ENCODE results near the gene MYO1B. TPM values are rescaled to one million over a fixed set of nuclear protein-coding genes. Genes with fewer than 3 reads are reported as not detected.

Gene MYO1B
- total and polyA plus RNA-seq, 7 donors = 6.2 to 37.1 (median 13.8) TPM

DNA sequence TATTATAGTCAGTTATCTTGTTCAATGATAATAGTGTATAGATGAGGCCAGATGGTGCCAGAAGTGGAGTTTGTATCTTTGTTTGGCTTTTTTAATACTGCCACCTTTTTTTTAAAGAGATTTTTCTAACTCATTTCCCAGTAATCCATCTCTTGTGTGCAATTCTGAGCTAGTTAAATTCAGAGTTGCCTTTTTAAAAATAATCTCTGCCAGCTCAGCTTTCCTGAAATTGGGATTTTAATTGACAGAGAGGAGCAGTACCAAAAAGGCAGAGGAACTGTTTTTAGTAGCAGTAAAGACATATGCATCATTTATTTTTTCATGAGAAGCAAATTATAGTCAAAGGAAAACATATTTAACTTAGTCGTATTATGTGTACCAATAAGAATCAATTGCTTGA is 185.3 kb downstream of the MYO1B start:
- H3K27ac ChIP-seq = no peak overlapping the region
- intact Hi-C loops (cut with DNase I) = no loop called here
- WGBS, 2 donors = 89 to 90% methylated on average over 1 of the region's 1 CpG
- no peaks in the 10 kb centered on the region for H3K27me3 ChIP-seq
- no peak for DNase-seq
- H3K4me3 ChIP-seq = no peak overlapping the region
- no peaks in the 10 kb centered on the region for H3K36me3 ChIP-seq
- TF ChIP-seq POLR2A (IDR thresholded peaks at IDR 0.05) = no peak
- no peak for TF ChIP-seq EP300 (IDR thresholded peaks at IDR 0.05)
- TF ChIP-seq, protein P1, sequence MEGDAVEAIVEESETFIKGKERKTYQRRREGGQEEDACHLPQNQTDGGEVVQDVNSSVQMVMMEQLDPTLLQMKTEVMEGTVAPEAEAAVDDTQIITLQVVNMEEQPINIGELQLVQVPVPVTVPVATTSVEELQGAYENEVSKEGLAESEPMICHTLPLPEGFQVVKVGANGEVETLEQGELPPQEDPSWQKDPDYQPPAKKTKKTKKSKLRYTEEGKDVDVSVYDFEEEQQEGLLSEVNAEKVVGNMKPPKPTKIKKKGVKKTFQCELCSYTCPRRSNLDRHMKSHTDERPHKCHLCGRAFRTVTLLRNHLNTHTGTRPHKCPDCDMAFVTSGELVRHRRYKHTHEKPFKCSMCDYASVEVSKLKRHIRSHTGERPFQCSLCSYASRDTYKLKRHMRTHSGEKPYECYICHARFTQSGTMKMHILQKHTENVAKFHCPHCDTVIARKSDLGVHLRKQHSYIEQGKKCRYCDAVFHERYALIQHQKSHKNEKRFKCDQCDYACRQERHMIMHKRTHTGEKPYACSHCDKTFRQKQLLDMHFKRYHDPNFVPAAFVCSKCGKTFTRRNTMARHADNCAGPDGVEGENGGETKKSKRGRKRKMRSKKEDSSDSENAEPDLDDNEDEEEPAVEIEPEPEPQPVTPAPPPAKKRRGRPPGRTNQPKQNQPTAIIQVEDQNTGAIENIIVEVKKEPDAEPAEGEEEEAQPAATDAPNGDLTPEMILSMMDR (IDR thresholded peaks at IDR 0.05) = no peak
- no peaks in the 10 kb centered on the region for H3K4me1 ChIP-seq
- H3K9me3 ChIP-seq = no peaks in the 10 kb centered on the region

- WGBS, 2 donors = 77 to 90% methylated on average over 4 of the region's 4 CpGs
- Histone ChIP-seq H3K4me3 (no peak overlapping the region), H3K36me3 (no peaks in the 10 kb centered on the region), H3K27ac (no peak overlapping the region), H3K4me1 (no peaks in the 10 kb centered on the region), H3K27me3 (no peaks in the 10 kb centered on the region), H3K9me3 (no peaks in the 10 kb centered on the region)
- intact Hi-C loops (cut with DNase I) = no loop called here
- TF ChIP-seq EP300 (IDR thresholded peaks at IDR 0.05) (no peak), POLR2A (IDR thresholded peaks at IDR 0.05) (no peak), POLR2AphosphoS5 (IDR thresholded peaks at IDR 0.05) (no peak)
- TF ChIP-seq, protein P1 (IDR thresholded peaks at IDR 0.05) = no peak
- no peak for DNase-seq
These were observed 186.9 kb downstream of the MYO1B start for GRCh38 chr2:191432121-191432520.

DNA sequence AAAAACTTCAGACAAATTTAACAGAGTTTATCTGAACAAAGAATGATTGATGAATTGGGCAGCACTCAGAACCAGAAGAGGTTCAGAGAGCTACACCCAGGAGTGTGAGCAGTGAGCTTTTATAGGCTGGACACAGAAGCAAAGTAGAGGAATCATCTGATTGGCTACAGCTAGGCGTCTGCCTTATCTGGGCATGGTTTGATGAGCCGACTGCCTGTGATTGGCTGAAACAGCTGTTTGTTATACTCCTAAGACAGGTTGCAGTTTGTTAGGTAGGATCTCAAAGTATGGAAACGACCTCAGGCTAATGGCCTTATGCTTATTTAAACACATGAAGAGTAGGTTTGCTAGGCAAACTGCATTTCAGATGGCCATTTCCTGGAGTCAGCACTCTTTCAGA is 188.9 kb downstream of the MYO1B start:
- Histone ChIP-seq H3K4me3 (no peak overlapping the region), H3K36me3 (no peaks in the 10 kb centered on the region), H3K27ac (no peak overlapping the region), H3K9me3 (no peaks in the 10 kb centered on the region), H3K27me3 (no peaks in the 10 kb centered on the region), H3K4me1 (no peaks in the 10 kb centered on the region)
- intact Hi-C loops (cut with DNase I) = no loop called here
- TF ChIP-seq POLR2A (IDR thresholded peaks at IDR 0.05) (no peak), EP300 (IDR thresholded peaks at IDR 0.05) (no peak), POLR2AphosphoS5 (IDR thresholded peaks at IDR 0.05) (no peak)
- TF ChIP-seq, protein P1 (IDR thresholded peaks at IDR 0.05) = no peak
- no peak for DNase-seq
- WGBS, 2 donors = 85 to 92% methylated on average over 3 of the region's 3 CpGs

- no peak for DNase-seq
- Histone ChIP-seq H3K4me1 (no peaks in the 10 kb centered on the region), H3K4me3 (no peak overlapping the region), H3K27ac (no peak overlapping the region), H3K9me3 (no peaks in the 10 kb centered on the region), H3K27me3 (no peaks in the 10 kb centered on the region), H3K36me3 (no peaks in the 10 kb centered on the region)
- intact Hi-C loops (cut with DNase I) = no loop called here
- TF ChIP-seq, protein P1 (IDR thresholded peaks at IDR 0.05) = no peak
- no peak for TF ChIP-seq POLR2A (IDR thresholded peaks at IDR 0.05)
- TF ChIP-seq POLR2AphosphoS5 (IDR thresholded peaks at IDR 0.05) = no peak
- TF ChIP-seq EP300 (IDR thresholded peaks at IDR 0.05) = no peak
- WGBS, 2 donors = 92 to 96% methylated on average over 6 of the region's 6 CpGs
These were observed 189.9 kb downstream of the MYO1B start for GRCh38 chr2:191435141-191435540.

GRCh38 chr2:191436368-191437055 is 191.3 kb downstream of the MYO1B start:
- WGBS, 2 donors = 60 to 63% methylated on average over 6 of the region's 6 CpGs
- no peak for DNase-seq
- H3K36me3 ChIP-seq = no peaks in the 10 kb centered on the region
- no peaks in the 10 kb centered on the region for H3K9me3 ChIP-seq
- peak overlapping the region in 1 of 4 donors; percentile 17 for H3K27ac ChIP-seq
- no peaks in the 10 kb centered on the region for H3K4me1 ChIP-seq
- no peak overlapping the region for H3K4me3 ChIP-seq
- intact Hi-C loops (cut with DNase I) = no loop called here
- H3K27me3 ChIP-seq = no peaks in the 10 kb centered on the region
- TF ChIP-seq EP300 (IDR thresholded peaks at IDR 0.05) (no peak), POLR2AphosphoS5 (IDR thresholded peaks at IDR 0.05) (no peak), POLR2A (IDR thresholded peaks at IDR 0.05) (no peak)
- TF ChIP-seq, protein P1 (IDR thresholded peaks at IDR 0.05) = no peak

Data from sigmoid colon (tissue), 7 donors.